ENCODE data around the gene NDUFA5.

DNA sequence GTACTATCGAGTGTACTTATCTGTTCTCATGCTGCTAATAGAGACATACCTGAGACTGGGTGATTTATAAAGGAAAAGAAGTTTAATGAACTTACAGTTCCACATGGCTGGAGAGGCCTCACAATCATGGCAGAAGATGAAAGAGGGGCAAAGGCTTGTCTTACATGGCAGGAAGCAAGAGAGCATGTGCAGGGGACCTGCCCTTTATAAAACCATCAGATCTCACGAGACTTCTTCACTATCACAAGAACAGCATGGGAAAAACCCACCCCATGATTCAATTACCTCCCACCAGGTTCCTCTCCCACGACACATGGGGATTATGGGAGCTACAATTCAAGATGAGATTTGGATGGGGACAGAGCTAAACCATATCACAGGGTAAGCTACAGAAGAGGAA, 4.5 kb downstream of the NDUFA5 start:
- no peak for TF ChIP-seq CTCF (IDR thresholded peaks at IDR 0.05)
- no peak for TF ChIP-seq ZFX (IDR thresholded peaks at IDR 0.05; ENCODE audit: borderline replicate concordance)
